HG03039 (cell line): ENCODE data around the gene USP25.

Source experiments
- ATAC-seq: cut with Tn5 transposase; IDR thresholded peaks from one replicate; pipeline ENCODE4 v1.9.1; 2021; ENCODE audit warnings: mild to moderate bottlenecking, moderate library complexity; ENCODE audit not compliant: unreplicated experiment

The USP25 gene

GRCh38 chr21:15929536-15929935, 199.8 kb downstream of the USP25 start:
- no peak for ATAC-seq
